Esophagus (tissue), 2 donors: ENCODE measurements around the gene POR. TPM values are rescaled to one million over a fixed set of nuclear protein-coding genes. Genes with fewer than 3 reads are reported as not detected.
"Not testable (repeated sequence)": the region's sequence is repeated elsewhere in the genome, so short reads cannot be mapped to it uniquely, and the experiment has no call there.

Experiments
- H3K27ac ChIP-seq, 2 donors: one replicate each; pipeline ENCODE4 v1.5.1; 2013; ENCODE audit warnings: low read depth in 2 of 2, mild to moderate bottlenecking in 2 of 2, inconsistent platforms in 1 of 2, low read length in 1 of 2, moderate library complexity in 1 of 2
- H3K27me3 ChIP-seq, 2 donors: one replicate each; pipeline ENCODE4 v1.6.1; 2013; ENCODE audit warnings: low read length in 2 of 2, control low read depth in 1 of 2, mild to moderate bottlenecking in 1 of 2; ENCODE audit not compliant: insufficient read depth in 2 of 2, control insufficient read depth in 1 of 2
- H3K36me3 ChIP-seq, 2 donors: one replicate each; pipeline ENCODE4 v1.6.1; 2013; ENCODE audit warnings: low read length in 1 of 2; ENCODE audit not compliant: control insufficient read depth in 2 of 2, insufficient read depth in 2 of 2
- H3K4me1 ChIP-seq, 2 donors: one replicate each; pipeline ENCODE4 v1.6.1; 2013; ENCODE audit warnings: low read length in 1 of 2; ENCODE audit not compliant: control insufficient read depth in 2 of 2, insufficient read depth in 2 of 2
- H3K4me3 ChIP-seq, 2 donors: one replicate each; pipeline ENCODE4 v1.5.1; 2013; ENCODE audit warnings: low read length in 2 of 2, mild to moderate bottlenecking in 2 of 2, low read depth in 1 of 2, moderate library complexity in 1 of 2
- H3K9me3 ChIP-seq, 2 donors: one replicate each; pipeline ENCODE4 v1.6.1; 2013; ENCODE audit warnings: mild to moderate bottlenecking in 2 of 2, low read depth in 1 of 2, low read length in 1 of 2, moderate library complexity in 1 of 2; ENCODE audit not compliant: control insufficient read depth in 2 of 2, insufficient read depth in 1 of 2
- WGBS, 2 donors: extraction: QIAGEN DNeasy Blood & Tissue Kit; methylation state at CpG; one replicate each; pipeline ENCODE4 v1.1.7; 2013; 5-methylcytosine and 5-hydroxymethylcytosine counted together
- polyA plus RNA-seq, 2 donors: library from polyadenylated mRNA; stranded (reverse); fragments of 200-250 nt; gene quantifications; one replicate each; pipeline ENCODE4 v1.2.3, GENCODE V29; 2013
- donor health status: healthy with polysubstance abuse.
- donor health status: Bipolar disorder and iron deficiency.

POR gene
- polyA plus RNA-seq, 2 donors, result 94.5 to 102 TPM

DNA sequence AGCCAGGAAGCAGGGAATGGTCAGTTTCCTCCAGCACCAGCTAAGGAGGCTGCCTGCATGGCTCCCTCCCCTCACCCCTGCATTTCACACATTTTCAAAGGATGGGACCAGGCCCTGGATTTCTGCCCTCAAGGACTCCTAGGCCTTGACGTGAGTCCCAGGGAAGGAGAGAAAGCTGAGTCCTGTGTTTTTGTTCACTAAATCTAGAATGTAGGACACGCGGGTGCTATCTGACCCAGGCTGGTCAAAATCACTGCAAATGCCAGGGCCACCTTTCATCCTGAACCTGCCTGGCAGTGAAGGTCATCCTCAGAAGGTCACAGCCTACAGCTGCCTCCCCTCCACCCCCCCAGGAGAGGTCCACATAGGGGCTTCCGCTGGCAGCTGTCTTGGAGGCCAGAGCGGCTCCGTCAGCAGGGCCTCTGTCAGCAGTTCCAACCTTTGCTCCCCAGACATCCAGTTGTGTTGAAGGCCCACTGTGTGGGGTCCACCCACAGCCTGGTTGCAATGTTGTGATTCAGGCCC, 18.1 kb upstream of the POR start:
- Histone ChIP-seq H3K4me1 (peaks cover 0 to 19% of the 10 kb centered on the region in 2 donors), H3K36me3 (no peaks in the 10 kb centered on the region), H3K4me3 (no peak overlapping the region), H3K27ac (no peak overlapping the region), H3K27me3 (no peaks in the 10 kb centered on the region), H3K9me3 (no peaks in the 10 kb centered on the region)
- WGBS, 2 donors, result 89 to 93% methylated on average over 6 of the region's 6 CpGs

- no peak overlapping the region for H3K4me3 ChIP-seq
- H3K9me3 ChIP-seq, result no peaks in the 10 kb centered on the region
- H3K27me3 ChIP-seq, result no peaks in the 10 kb centered on the region
- no peaks in the 10 kb centered on the region for H3K36me3 ChIP-seq
- peaks cover 0 to 5% of the 10 kb centered on the region in 2 donors for H3K4me1 ChIP-seq
- 81 to 82% methylated on average over 9 of the region's 9 CpGs for whole genome bisulfite sequencing, 2 donors
- no peak overlapping the region for H3K27ac ChIP-seq
Measured at GRCh38 chr7:75900617-75901315, 14.2 kb upstream of the POR start.

- no peaks in the 10 kb centered on the region for H3K9me3 ChIP-seq
- H3K27me3 ChIP-seq, result no peaks in the 10 kb centered on the region
- WGBS, 2 donors, result 33 to 34% methylated on average over 16 to 17 of the region's 17 CpGs
- no peak overlapping the region for H3K4me3 ChIP-seq
- peaks cover 0 to 5% of the 10 kb centered on the region in 2 donors for H3K4me1 ChIP-seq
- H3K27ac ChIP-seq, result peak overlapping the region; percentile 22 to 58
- no peaks in the 10 kb centered on the region for H3K36me3 ChIP-seq
Measured at GRCh38 chr7:75905785-75906604, 9.0 kb upstream of the POR start.

DNA sequence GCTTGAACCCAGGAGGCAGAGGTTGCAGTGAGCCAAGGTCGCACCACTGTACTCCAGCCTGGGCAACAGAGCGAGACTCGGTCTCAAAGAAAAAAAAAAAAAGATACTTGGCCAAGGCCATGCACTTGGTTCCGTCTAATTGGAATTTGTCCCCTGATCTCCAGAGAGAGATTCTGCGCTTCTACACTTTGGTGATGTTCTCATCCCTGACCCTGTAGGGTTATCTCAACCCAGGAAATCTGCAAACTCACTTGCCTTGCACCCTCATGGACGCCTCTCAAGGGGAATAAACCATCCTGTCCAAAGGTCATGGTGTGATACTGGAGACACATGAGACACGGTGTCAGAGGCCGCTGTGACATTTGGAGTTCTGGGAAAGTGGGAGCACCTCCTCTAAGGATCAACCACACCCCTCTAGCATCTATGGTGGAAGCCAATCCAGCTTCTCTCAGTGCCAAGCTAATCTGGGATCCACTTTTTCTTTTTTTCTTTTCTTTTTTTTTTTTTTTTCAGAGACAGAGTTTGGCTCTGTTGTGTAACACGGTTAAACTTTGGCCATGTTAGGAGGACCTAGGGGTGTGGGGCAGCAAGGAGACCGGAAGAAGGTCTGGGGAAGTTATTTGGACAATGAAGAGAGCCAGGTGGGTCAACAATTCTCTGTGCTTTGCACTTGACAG, 7.8 kb upstream of the POR start:
- no peaks in the 10 kb centered on the region for H3K36me3 ChIP-seq
- peaks cover 0 to 5% of the 10 kb centered on the region in 2 donors for H3K4me1 ChIP-seq
- H3K27ac ChIP-seq, result no peak overlapping the region
- no peaks in the 10 kb centered on the region for H3K9me3 ChIP-seq
- no peaks in the 10 kb centered on the region for H3K27me3 ChIP-seq
- H3K4me3 ChIP-seq, result no peak overlapping the region
- WGBS, 2 donors, result 74 to 81% methylated on average over 10 of the region's 10 CpGs

DNA sequence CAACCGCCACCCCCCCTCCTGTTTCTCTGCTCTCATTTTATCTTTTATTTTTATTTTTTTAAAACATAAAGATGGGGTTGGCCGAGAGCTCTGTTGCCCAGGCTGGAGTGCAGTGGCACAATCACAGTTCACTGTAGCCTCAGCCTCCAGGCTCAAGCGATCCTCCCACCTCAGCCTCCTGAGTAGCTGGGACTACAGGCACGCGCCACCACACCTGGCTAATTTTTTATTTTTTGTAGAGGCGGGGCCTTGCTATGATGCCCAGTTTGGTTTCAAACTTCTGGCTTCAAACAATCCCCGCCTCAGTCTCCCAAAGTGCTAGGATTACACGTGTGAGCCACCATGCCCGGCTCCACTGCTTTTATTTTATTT, 7.3 kb upstream of the POR start:
- not testable (repeated sequence) for H3K27ac ChIP-seq
- 94 to 95% methylated on average over 9 of the region's 9 CpGs for WGBS, 2 donors

DNA sequence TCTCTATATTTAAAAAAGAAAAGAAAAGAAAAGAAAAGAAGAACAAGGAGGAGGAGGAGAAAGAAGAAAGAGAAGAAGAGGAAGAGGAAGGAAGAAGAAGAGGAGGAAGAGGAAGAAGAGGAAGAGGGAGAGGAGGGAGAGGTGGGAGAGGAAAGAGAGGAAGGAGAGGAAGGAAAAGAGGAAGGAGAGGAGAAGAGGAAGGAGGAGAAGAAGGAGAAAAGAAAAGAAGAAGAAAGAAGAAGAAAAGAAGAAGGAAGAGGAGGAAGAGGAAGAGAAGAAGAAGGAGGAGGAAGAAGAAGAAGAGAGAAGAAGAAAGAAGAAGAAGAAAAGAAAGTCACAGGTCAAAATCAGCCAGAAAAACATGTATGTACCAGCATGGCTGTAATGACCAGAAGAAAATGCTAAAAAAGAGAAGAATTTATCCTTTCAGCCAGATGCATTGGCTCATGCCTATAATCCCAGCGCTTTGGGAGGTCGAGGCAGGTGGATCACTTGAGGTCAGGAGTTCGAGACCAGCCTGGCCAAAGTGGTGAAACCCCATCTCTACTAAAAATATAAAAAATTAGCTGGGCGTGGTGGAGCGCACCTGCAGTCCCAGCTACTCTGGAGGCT, 5.3 kb upstream of the POR start:
- Histone ChIP-seq H3K36me3 (no peaks in the 10 kb centered on the region), H3K4me1 (peaks cover 0 to 5% of the 10 kb centered on the region in 2 donors), H3K27ac (no peak overlapping the region), H3K9me3 (no peaks in the 10 kb centered on the region), H3K27me3 (no peaks in the 10 kb centered on the region), H3K4me3 (no peak overlapping the region)
- WGBS, 2 donors, result 92 to 93% methylated on average over 5 of the region's 5 CpGs

More for the DNA sequence above, 7.3 kb upstream of the POR start:
- not testable (repeated sequence) for H3K27me3 ChIP-seq, H3K4me1 ChIP-seq, H3K36me3 ChIP-seq, H3K9me3 ChIP-seq, H3K4me3 ChIP-seq

DNA sequence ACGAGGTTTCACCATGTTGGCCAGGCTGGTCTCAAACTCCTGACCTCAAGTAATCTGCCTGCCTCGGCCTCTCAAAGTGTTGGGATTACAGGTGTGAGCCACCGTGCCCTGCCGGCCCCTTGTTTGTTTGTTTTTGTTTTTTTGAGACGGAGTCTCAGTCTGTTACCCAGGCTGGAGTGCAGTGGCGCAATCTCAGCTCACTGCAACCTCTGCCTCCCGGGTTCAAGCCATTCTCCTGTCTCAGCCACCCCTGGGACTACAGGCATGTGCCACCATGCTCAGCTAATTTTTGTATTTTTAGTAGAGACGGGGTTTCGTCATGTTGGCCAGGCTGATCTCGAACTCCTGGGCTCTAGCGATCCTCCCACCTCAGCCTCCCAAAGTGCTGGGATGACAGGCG, 3.8 kb upstream of the POR start:
- not testable (repeated sequence) for H3K4me3 ChIP-seq, H3K4me1 ChIP-seq, H3K36me3 ChIP-seq, H3K27me3 ChIP-seq, H3K9me3 ChIP-seq, H3K27ac ChIP-seq
- WGBS, 2 donors, result 74 to 76% methylated on average over 12 of the region's 12 CpGs

DNA sequence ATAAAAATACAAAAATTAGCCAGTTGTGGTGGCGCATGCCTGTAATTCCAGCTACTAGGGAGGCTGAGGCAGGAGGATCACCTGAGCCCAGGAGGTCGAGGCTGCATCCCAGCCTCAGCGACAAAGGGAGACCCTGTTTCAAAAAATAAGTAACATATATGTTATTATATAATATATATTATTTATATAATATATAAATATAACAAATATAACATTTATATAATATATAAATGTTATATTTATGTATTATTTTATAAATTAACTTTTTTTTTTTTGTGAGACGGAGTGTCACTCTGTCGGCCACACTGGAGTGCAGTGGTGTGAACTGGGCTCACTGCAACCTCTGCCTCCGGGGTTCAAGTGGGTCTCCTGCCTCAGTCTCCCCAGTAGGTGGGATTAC, 1.5 kb upstream of the POR start:
- peaks cover 0 to 2% of the 10 kb centered on the region in 2 donors for H3K4me1 ChIP-seq
- H3K9me3 ChIP-seq, result no peaks in the 10 kb centered on the region
- no peak overlapping the region for H3K4me3 ChIP-seq
- H3K27me3 ChIP-seq, result no peaks in the 10 kb centered on the region
- no peaks in the 10 kb centered on the region for H3K36me3 ChIP-seq
- no peak overlapping the region for H3K27ac ChIP-seq
- 97 to 98% methylated on average over 6 of the region's 6 CpGs for WGBS, 2 donors

DNA sequence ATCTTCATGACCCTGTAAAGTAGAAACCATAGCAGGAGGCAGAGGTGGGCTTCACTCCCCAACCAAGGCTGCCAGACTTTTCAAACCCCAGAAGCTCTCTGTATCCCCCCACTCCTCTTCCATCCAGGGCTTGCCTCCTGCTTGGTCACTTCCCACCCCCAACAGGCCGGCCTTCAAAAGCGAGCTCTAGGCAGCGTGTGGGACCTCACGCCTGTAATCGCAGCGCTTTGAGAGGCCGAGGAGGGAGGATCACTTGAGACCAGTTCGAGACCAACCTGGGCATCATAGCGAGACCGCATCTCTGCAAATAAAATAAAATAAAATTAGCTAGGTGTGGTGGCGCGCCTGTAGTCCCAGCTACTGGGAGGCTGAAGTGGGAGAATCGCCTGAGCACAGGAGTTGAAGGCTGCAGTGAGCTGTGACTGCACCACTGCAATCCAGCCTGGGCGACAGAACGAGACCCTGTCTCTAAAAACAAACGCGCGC, 743 bp upstream of the POR start:
- Histone ChIP-seq H3K4me3 (peak overlapping the region; percentile 83 to 94), H3K27ac (peak overlapping the region; percentile 90 to 95), H3K27me3 (no peaks in the 10 kb centered on the region), H3K9me3 (no peaks in the 10 kb centered on the region), H3K36me3 (no peaks in the 10 kb centered on the region), H3K4me1 (peaks cover 0 to 2% of the 10 kb centered on the region in 2 donors)
- 23 to 32% methylated on average over 18 of the region's 18 CpGs for WGBS, 2 donors
